ENCODE measurements around the gene NPBWR2. TPM values are rescaled to one million over a fixed set of nuclear protein-coding genes. Genes with fewer than 3 reads are reported as not detected.

The NPBWR2 gene
- total and polyA plus RNA-seq, 2 experiments from 2014 or later, result not detected

- H3K4me3 Mint-ChIP-seq, result no peak overlapping the region
- TF ChIP-seq ETS1 (IDR thresholded peaks at IDR 0.05) (no peak), NANOG (IDR thresholded peaks at IDR 0.05; ENCODE audit: borderline replicate concordance) (no peak), CTCF (conservative IDR thresholded peaks at IDR 0.05; ENCODE audit: low read depth in 2 of 2) (no peak), STAT1 (IDR thresholded peaks at IDR 0.05; ENCODE audit: unreplicated experiment) (no peak), REST (IDR thresholded peaks at IDR 0.05; ENCODE audit: unreplicated experiment) (no peak), ZNF114 (CRISPR knock-in tag; IDR thresholded peaks at IDR 0.05) (no peak), POLR2AphosphoS5 (IDR thresholded peaks at IDR 0.05; ENCODE audit: low read depth) (no peak), ZNF462 (CRISPR knock-in tag; IDR thresholded peaks at IDR 0.05) (no peak), CREB1 (CRISPR knock-in tag; IDR thresholded peaks at IDR 0.05; ENCODE audit: low read depth) (no peak), EZH2phosphoT487 (IDR thresholded peaks at IDR 0.05; ENCODE audit: unreplicated experiment) (no peak), EZH2 (IDR thresholded peaks at IDR 0.05; ENCODE audit: low read depth, unreplicated experiment) (no peak), JUNB (IDR thresholded peaks at IDR 0.05; ENCODE audit: unreplicated experiment) (no peak), ZNF331 (CRISPR knock-in tag; IDR thresholded peaks at IDR 0.05; ENCODE audit: low read depth) (no peak)
- H3K9me2 ChIP-seq (ENCODE audit: insufficient read depth), result no peaks in the 10 kb centered on the region
- H3K27me3 ChIP-seq (ENCODE audit: insufficient read depth), result no peaks in the 10 kb centered on the region
- no peaks in the 10 kb centered on the region for H3K9me3 Mint-ChIP-seq
- no peaks in the 10 kb centered on the region for H3F3A ChIP-seq (replicated peaks; ENCODE audit: low read depth)
- ATAC-seq (no peak), DNase-seq (ENCODE audit: low spot score) (no peak)
- peaks cover 11% of the 10 kb centered on the region; the same call in 1 of the 2 replicates for H3K4me1 ChIP-seq (ENCODE audit: insufficient read depth)
- H2AFZ ChIP-seq, result no peak overlapping the region
- H3K36me3 Mint-ChIP-seq (ENCODE audit: low read depth), result no peaks in the 10 kb centered on the region
- no peaks in the 10 kb centered on the region for H3K79me2 ChIP-seq (replicated peaks; ENCODE audit: insufficient read depth)
- H3K4me1 Mint-ChIP-seq, result peaks cover 27% of the 10 kb centered on the region
- no peak overlapping the region for H3K27ac ChIP-seq (ENCODE audit: low read depth)
- H3K36me3 ChIP-seq (ENCODE audit: insufficient read depth), result no peaks in the 10 kb centered on the region
- no peak overlapping the region for H3K4me2 ChIP-seq
- no peak overlapping the region for H3K4me3 ChIP-seq
- no peak overlapping the region for H3K27ac Mint-ChIP-seq
- H4K20me1 ChIP-seq (replicated peaks; ENCODE audit: insufficient read depth), result no peaks in the 10 kb centered on the region
- peaks cover 13% of the 10 kb centered on the region for H3K27me3 Mint-ChIP-seq (ENCODE audit: insufficient read depth, low read depth, poor library complexity)
Observed at GRCh38 chr20:64067733-64068307, 39.5 kb downstream of the NPBWR2 start.

Data from GM23338 (cell line).